COR-L47 (cell line): ENCODE measurements around the gene METTL8.

Experiments
- DNase-seq: peaks from one replicate; lab custom pipeline; 2025; lab: John Stamatoyannopoulos, UW

Gene METTL8

DNA sequence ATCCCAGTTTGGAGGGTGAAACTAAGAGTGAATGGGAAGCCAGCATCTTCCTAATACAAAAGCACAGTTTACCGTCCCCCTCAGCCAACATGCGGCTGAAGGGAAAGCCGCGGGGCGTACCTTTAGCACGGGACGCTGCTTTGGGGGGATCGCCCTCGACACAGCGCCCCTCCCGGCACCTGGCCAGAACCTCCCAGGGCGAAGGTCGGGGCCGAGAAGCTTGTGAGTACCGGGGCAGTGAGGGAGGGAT is at the start of gene METTL8:
Gene METTL8 (minus strand): TSS at position 228 of the 250 bp plus-strand sequence. CDS start 41,805 bp downstream, outside the sequence.
- DNase-seq = no peak

DNA sequence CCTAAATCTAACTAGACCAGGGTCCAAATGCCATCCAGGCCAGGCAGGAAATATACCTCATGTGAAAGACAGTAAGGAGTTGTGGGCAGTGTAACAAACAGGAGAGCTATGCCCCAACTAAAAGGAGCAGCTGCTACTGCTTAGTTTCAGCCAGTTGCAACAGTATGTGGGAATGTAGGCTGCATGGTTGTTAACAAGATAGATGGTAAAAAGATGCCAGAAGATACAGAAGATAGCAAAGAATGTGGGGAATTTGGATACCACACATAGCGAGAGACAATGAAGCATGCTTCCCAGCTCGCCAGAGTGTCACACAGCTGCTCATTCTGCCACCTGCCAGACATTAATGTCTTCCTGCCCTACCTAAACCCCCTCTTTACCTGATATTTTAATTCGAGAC is 49.1 kb upstream of the METTL8 start:
- no peak for DNase-seq

DNA sequence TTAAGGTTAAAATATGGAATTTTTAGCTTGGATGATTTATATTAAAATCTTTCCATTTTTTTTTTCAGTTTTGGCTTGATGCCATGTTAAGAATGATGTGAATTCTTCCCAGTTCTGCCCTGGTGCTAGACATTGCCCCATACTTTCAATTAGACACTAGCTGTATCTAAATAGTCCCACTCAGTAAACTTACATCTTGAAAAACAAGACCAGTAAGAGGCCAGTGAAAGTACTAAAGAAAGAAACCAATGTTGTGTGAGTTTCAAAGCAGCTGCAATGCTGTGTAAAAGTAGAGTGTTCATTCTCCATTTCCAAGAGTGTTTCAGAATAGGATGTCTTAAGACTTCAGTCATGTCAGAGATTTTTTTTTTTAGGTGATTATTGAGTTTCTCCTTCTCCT is 48.5 kb upstream of the METTL8 start:
- DNase-seq = no peak

DNA sequence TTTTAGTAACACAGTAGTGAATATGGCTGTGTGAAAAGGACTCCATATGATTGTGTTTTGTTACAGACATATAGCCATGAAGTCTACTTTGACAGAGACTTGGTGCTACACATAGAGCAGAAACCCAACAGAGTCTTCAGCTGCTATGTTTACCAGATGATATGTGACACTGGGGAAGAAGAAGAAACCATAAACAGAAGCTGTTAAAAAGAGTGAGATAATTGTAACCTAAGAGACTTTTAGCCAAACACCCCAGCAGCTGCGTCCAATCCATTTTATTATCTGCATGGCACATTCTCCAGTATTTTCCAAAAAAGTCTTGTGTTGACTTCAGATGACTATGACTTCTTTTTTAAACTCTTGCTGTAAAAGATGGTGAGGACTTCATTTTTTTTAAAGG is 47.1 kb upstream of the METTL8 start:
- peak; percentile 57 for DNase-seq

DNA sequence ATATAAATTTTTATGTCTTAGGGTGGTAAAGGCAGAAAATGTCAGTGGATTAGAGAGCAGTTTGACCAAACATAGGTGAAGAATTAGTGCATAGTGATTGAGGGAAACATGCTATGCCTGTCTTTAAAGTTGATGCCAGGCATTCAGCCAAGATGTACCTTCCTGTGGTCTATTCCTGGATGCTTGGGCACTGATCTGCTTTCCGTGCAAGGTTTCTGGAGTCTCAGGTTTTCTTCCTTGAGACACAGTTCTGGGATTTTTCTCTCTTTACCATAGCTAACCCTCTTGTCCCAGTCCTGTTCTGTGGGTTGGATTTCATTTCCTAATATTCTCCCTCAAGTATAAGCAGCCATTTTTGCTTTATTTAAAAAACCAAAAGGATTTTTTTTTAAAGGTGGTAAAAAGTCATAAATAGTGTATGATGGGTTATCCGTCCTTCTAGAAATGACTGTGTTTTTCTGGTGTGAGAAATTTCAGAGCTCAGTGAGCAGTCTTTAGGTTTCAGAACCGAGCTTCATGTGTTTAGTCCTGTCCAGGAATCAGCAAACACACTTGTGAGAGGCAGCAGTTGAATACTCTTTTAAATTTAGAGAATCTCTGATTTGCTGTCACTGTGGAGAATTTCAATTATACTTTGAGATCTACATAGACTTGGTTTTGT is 45.5 kb upstream of the METTL8 start:
- no peak for DNase-seq

- no peak for DNase-seq
Observed at GRCh38 chr2:171478345-171478744, 44.6 kb upstream of the METTL8 start.

DNA sequence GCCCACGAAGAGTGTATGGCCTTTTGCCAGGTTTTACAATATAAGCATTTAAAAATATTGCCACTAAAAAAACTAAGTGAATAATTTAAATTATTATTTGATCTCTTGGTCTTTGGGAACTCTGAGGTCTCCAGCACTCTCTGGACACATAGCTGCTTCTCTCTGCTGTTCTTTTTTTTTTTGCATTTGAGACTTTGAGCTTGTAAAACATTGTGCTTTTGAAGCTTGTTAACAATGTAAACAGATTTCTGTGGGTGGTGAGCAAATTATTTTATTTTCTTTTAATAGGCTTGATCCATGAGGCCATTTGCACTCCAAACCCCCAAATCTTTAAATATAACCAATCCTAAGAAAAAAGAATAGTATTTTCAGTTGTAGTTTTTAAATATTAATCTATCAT is 42.2 kb upstream of the METTL8 start:
- no peak for DNase-seq

GRCh38 chr2:171470129-171470528 is 36.3 kb upstream of the METTL8 start:
- DNase-seq = no peak

DNA sequence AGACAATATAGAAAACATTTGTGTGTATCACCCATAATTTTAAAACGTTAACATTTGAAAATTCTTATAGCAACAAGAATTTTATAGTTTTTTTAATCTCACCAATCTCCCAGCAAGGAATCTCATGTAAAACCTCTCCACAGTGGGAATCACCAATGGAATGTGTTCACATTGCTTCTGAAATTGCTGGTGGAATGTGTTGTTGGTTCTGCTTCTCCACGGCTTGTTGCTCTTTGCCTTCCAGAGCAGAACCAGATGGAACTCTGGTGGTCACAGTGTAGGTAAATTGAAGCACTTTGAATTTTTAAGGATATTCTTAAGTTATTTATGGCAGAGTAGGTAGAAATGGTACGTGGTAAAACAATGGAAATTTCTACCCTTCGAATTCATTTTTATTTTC is 35.4 kb upstream of the METTL8 start:
- DNase-seq = no peak

- no peak for DNase-seq
Observed at GRCh38 chr2:171460537-171460936, 26.7 kb upstream of the METTL8 start.

GRCh38 chr2:171459498-171459897 is 25.7 kb upstream of the METTL8 start:
- no peak for DNase-seq

DNA sequence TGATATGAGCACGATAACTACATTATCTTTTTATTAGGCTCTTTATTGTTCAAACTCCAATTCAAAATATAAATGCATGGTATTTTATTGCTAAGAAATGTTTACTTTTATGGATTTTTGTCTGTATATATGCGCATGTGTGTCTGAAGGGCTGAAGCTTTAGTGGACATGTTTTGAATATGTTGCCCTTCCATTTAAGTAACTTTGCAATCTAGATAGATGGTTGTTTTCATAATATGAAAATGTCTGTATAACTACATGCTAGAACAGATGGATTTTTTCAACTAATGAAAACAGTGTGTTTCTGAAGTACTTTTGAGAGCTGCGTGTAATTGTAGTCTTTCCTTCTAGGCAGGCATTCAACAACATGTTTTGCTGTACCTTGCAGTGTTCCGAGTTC is 19.0 kb upstream of the METTL8 start:
- no peak for DNase-seq

DNA sequence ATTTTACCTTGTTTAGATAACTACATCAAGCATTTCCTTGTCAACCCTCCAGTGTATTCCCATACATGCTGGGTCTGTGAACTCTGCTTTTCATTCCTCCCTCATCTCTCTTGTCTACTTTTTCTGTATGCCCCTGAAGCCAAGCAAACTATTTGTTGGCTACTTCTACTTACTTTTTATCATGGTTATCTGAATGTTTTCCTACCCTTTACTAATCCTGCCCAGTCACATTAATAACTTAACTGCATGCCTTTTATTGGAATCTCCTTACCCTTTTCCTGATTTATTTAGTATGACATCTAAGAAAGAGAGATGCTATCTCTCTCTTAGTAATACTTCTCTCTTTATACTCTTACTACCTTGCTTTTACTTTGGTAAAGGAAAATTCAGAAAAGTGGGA is 17.3 kb upstream of the METTL8 start:
- DNase-seq = no peak

DNA sequence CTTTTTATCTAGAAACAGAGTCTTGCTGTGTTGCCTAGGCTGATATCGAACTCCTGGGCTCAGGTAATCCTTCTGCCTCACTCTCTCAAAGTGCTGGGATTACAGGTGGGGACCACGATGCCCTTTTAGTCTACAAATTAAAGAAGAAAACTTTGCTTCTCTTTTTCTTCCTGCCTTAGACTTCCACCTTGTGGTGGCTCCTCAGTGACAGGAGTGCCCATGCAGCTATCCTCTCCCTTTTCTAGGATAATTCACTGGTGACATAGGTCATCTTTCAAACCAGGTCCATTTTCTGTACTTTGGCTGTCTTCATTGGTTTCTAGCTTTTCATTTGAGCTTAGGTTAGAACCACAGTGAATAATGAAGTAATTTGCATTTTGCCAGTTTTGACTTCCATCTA is 13.9 kb upstream of the METTL8 start:
- no peak for DNase-seq

DNA sequence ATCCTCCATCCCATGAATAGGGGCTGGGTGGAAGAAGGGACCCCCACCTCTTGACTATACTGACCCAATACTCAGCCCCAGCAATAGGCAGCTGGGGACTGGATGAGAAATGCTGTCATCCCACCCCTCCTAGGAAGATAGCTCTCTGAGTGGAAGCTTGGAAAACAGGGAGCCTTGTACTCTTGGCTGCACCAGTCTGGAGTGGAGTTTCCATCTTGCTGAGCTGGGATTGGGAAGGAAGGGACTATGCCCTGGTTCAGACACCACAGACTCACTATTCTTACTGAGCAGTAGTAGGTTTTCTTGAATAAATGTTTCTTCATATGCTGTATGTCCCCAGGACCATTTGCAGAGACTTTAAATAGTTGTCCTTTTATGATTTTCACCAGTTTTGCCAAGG is 7.7 kb upstream of the METTL8 start:
- no peak for DNase-seq

GRCh38 chr2:171436307-171436706 is 2.5 kb upstream of the METTL8 start:
- DNase-seq = no peak

- peak; percentile 93 for DNase-seq
Observed at GRCh38 chr2:171434013-171434989, 511 bp upstream of the METTL8 start, which contains the start of gene DCAF17. Gene DCAF17, plus strand, starts transcription at chr2:171434226. Its CDS starts 352 bp downstream, at chr2:171434578.

DNA sequence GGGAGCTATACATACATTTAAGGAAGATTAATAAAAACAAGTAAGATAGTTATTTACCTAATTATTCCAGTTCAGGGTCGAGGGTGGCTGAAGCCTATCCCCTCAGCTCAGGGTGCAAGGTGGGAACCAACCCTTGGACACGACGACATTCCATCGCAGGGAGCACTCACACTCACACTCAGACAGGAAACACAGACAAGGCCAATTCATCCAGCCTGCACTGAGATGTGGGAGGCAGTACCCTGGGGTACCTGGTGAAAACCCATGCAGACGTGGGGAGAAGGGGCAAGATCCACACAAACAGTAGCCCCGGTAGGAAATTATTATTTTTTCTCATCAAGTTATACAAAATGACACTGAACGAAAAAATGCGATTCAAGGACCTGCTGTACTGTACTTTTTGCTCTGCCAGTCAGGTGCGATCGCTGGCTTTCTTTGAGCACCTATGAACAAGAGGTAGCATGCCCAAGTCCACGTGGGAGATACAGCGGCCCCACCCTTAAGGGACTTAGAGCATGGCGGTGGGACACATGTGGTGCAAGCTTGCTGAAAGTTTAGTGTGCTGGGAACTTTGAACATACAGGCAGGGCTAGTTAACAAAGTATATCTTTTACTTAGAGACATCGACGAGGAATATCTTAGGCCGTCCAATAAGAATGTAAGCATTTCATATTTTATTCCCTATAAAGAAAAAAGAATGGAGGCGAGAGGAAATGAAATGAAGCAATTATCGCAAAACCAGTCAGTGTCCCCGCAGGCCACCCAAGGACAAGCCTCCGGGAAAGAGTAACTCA is 624 bp downstream of the METTL8 start:
- peak; percentile 71 for DNase-seq

- DNase-seq = no peak
Observed at GRCh38 chr2:171432206-171432968, 1.4 kb downstream of the METTL8 start.

DNA sequence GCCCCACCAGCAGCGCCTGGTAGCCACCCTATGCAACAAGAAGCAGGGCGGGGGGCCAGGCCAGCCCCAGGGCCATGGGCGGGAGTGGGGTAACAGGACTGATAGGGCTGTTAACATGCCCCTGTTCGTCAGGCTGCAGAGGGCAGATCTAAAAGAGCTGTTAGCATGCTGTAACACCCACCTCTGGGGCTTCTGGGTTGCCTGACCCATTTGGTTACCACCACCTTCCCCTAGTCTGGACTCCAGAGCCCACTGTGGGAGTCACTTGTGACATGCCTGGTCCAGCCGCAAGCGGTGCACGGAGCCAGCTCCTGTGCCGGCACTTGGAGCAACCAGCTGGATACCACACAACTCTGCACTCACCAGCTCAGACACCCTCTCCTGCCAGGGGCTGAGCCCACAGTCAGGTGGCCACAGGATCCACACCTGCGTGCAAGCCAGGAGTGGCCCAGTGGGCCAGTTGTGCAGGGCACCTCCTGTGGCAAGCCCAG is 2.1 kb downstream of the METTL8 start:
- no peak for DNase-seq

- no peak for DNase-seq
Observed at GRCh38 chr2:171430516-171431410, 3.0 kb downstream of the METTL8 start.
